ENCODE data around the gene ACE. TPM values are rescaled to one million over a fixed set of nuclear protein-coding genes. Genes with fewer than 3 reads are reported as not detected.

ACE gene
- total RNA-seq, 6 donors from 2014 or later: 21.1 to 90.6 (median 65.1) TPM

DNA sequence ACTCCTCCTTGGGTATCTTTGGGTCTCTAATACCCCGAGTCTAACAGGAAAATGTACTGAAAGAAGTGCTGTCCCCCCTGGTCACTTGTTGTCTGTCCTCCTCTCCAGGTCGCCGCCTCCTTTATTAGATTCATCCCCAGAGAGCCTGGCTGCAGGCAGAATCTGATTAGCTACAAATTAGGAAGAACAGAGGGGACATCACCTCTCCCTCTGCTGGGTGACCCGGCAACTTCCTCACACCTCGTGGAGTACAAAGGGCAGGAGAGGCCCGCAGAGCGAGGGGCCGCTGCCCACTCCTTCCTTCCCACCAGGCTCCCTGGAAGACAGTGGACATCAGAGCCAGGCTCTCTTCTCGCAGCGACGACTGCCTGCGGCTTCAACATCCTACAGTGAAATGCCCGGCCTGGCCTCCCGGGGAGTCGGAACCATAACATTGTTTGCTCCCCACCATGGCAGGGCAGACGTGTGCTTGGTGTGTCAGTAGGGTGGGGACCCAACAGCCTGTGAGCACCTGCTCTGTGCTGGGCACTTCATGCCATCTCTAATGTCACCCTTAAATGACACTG lies 36.0 kb upstream of the ACE start:
- no peaks in the 10 kb centered on the region for H3K9me3 ChIP-seq
- H3K4me3 ChIP-seq: no peak overlapping the region
- DNase-seq (no peak), ATAC-seq (ENCODE audit: low FRiP score in 2 of 2) (no peak)
- peak overlapping the region; percentile 63 to 97 (median 78) for H3K27ac ChIP-seq
- TF ChIP-seq EP300 (IDR thresholded peaks at IDR 0.05): no peak
- TF ChIP-seq POLR2AphosphoS5 (IDR thresholded peaks at IDR 0.05): no peak
- TF ChIP-seq, protein P1, sequence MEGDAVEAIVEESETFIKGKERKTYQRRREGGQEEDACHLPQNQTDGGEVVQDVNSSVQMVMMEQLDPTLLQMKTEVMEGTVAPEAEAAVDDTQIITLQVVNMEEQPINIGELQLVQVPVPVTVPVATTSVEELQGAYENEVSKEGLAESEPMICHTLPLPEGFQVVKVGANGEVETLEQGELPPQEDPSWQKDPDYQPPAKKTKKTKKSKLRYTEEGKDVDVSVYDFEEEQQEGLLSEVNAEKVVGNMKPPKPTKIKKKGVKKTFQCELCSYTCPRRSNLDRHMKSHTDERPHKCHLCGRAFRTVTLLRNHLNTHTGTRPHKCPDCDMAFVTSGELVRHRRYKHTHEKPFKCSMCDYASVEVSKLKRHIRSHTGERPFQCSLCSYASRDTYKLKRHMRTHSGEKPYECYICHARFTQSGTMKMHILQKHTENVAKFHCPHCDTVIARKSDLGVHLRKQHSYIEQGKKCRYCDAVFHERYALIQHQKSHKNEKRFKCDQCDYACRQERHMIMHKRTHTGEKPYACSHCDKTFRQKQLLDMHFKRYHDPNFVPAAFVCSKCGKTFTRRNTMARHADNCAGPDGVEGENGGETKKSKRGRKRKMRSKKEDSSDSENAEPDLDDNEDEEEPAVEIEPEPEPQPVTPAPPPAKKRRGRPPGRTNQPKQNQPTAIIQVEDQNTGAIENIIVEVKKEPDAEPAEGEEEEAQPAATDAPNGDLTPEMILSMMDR (IDR thresholded peaks at IDR 0.05): no peak
- no peak for TF ChIP-seq POLR2A (IDR thresholded peaks at IDR 0.05)
- no peaks in the 10 kb centered on the region for H3K27me3 ChIP-seq
- no peaks in the 10 kb centered on the region for H3K36me3 ChIP-seq
- H3K4me1 ChIP-seq: peaks cover 53 to 92% (median 66%) of the 10 kb centered on the region in 4 donors
- 58 to 79% methylated on average over 14 to 16 of the region's 16 CpGs for WGBS, 2 donors

DNA sequence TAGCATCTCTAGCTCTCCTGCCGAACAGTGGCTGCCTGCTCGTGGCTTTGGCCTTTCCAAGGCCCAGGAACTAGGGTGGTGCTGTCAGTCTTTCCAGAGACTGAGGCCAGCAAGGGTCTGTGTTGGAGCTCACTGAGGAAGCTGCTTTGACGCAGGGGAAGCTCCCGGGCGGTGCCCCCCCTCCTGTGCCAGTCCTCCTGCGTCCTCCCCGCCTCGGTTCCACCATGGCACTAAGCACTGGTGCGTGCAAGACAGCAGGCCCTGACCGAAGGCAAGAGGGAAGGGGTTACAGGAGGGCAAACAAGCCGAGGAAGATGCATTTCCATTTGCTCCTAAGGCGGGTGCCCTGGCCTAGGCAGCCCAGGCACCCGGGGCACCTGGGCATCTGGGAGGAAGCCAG lies 35.2 kb upstream of the ACE start:
- peak in 1 of 4 donors; percentile 68 for TF ChIP-seq EP300 (IDR thresholded peaks at IDR 0.05)
- peak in 1 of 2 donors; percentile 52 for TF ChIP-seq POLR2AphosphoS5 (IDR thresholded peaks at IDR 0.05)
- TF ChIP-seq, protein P1 (IDR thresholded peaks at IDR 0.05): no peak
- 69 to 88% methylated on average over 9 to 12 of the region's 13 CpGs for WGBS, 2 donors
- ATAC-seq (ENCODE audit: low FRiP score in 2 of 2) (no peak), DNase-seq (no peak)
- Histone ChIP-seq H3K27ac (peak overlapping the region; percentile 63 to 97 (median 78)), H3K9me3 (no peaks in the 10 kb centered on the region), H3K27me3 (no peaks in the 10 kb centered on the region), H3K4me1 (peaks cover 52 to 92% (median 61%) of the 10 kb centered on the region in 4 donors), H3K4me3 (no peak overlapping the region), H3K36me3 (no peaks in the 10 kb centered on the region)

DNA sequence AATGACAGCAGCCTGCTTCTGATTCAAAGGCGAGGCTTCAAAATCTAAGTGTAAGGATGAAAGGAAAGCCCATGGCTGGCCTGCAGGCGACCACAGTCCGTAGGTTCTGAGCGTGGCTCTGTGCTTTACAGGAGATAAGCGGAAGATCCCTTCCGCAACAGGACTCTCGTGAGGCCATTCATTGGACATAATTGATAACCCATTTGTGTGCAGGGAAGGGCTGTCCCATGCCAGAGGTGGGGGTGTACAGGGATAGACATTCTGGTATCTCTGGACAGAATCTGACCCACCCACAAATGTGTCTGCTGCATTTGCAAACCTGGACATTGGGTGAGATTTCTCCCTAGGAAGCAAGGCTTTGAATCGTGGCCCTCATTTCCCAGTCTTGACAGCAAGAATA lies 34.8 kb upstream of the ACE start:
- H3K4me1 ChIP-seq: peaks cover 55 to 92% (median 62%) of the 10 kb centered on the region in 4 donors

DNA sequence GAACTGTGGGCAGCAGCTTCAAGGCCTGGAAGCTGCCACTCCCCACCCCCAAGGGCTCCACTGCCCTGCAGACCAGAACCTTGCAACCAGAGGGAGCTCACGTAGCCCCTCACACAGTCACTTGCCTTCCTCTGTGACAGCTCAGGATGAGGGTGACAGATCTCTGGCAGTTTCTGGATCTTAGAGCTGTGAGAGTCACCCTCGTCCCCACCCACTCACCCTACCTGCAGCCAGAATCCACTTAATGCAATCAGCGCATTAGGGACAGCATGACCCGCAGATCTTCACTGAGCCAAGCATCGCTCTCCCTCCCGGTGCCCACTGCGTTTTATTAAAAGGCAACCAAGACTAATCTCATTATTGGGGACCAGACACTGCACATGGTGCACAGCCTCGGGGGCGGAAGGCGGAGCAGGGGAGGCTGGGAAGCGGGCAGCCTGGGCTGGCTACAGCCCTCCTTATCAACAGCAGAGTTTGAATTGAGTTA lies 34.3 kb upstream of the ACE start:
- Histone ChIP-seq H3K27ac (peak overlapping the region; percentile 43 to 97 (median 78)), H3K36me3 (no peaks in the 10 kb centered on the region), H3K4me1 (peaks cover 60 to 92% (median 66%) of the 10 kb centered on the region in 4 donors), H3K9me3 (no peaks in the 10 kb centered on the region), H3K4me3 (no peak overlapping the region), H3K27me3 (no peaks in the 10 kb centered on the region)
- TF ChIP-seq POLR2AphosphoS5 (IDR thresholded peaks at IDR 0.05): no peak
- TF ChIP-seq POLR2A (IDR thresholded peaks at IDR 0.05): no peak
- TF ChIP-seq, protein P1 (IDR thresholded peaks at IDR 0.05): no peak
- TF ChIP-seq EP300 (IDR thresholded peaks at IDR 0.05): no peak
- 85 to 86% methylated on average over 10 to 11 of the region's 11 CpGs for WGBS, 2 donors
- ATAC-seq (ENCODE audit: low FRiP score in 2 of 2) (no peak), DNase-seq (no peak)

More for the DNA sequence above, 34.8 kb upstream of the ACE start:
- 75 to 79% methylated on average over 8 of the region's 8 CpGs for WGBS, 2 donors
- ATAC-seq (ENCODE audit: low FRiP score in 2 of 2): no peak
- DNase-seq: no peak
- Histone ChIP-seq H3K9me3 (no peaks in the 10 kb centered on the region), H3K27ac (peak overlapping the region; percentile 43 to 97 (median 78)), H3K36me3 (no peaks in the 10 kb centered on the region), H3K4me3 (no peak overlapping the region), H3K27me3 (no peaks in the 10 kb centered on the region)
- TF ChIP-seq POLR2A (IDR thresholded peaks at IDR 0.05): no peak
- TF ChIP-seq EP300 (IDR thresholded peaks at IDR 0.05): no peak
- TF ChIP-seq, protein P1 (IDR thresholded peaks at IDR 0.05): no peak
- no peak for TF ChIP-seq POLR2AphosphoS5 (IDR thresholded peaks at IDR 0.05)

DNA sequence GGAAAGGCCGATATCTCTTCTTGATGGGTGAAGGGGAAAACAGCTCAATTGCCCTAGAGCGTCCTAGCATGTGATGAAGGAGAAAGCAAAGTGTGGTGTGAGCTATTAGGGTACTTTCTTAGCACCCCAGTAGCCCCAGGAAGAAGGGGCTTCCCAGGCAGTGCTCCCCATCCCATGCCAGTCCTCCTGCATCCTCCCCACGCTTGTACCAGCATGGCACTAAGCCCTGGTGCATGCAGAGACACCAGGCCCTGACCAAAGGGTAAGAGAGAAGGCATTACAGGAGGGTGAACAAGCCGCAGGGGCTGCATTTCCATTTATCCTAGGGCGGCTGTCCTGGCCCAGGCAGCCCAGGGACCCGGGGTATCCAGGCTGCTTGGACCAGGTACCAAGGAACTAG lies 33.8 kb upstream of the ACE start:
- no peak for DNase-seq
- H3K4me1 ChIP-seq: peaks cover 62 to 92% (median 67%) of the 10 kb centered on the region in 4 donors
- ATAC-seq (ENCODE audit: low FRiP score in 2 of 2): no peak

More for the DNA sequence above, 33.8 kb upstream of the ACE start:
- peak overlapping the region in 3 of 4 donors; percentile 69 to 97 (median 88) for H3K27ac ChIP-seq
- no peak for TF ChIP-seq EP300 (IDR thresholded peaks at IDR 0.05)
- no peak for TF ChIP-seq POLR2A (IDR thresholded peaks at IDR 0.05)
- TF ChIP-seq, protein P1 (IDR thresholded peaks at IDR 0.05): no peak
- TF ChIP-seq POLR2AphosphoS5 (IDR thresholded peaks at IDR 0.05): no peak
- H3K9me3 ChIP-seq: no peaks in the 10 kb centered on the region
- H3K27me3 ChIP-seq: no peaks in the 10 kb centered on the region
- H3K36me3 ChIP-seq: no peaks in the 10 kb centered on the region
- H3K4me3 ChIP-seq: no peak overlapping the region
- 87 to 91% methylated on average over 4 to 6 of the region's 6 CpGs for WGBS, 2 donors
